GM11168 (cell line): ENCODE results near the gene CACNA1B.

Source experiments
- in situ Hi-C: fragments of 300-500 bp; cut with MboI; formaldehyde crosslinking; loops from one replicate; pipeline ENCODE4 v1.12.0; 2022; ENCODE audit warnings: low sequenced_read_pairs; ENCODE audit not compliant: unreplicated experiment

Gene CACNA1B

GRCh38 chr9:138023394-138024124 is 146.0 kb downstream of the CACNA1B start:
- in situ Hi-C loops: no loop called here

GRCh38 chr9:138024131-138024530 is 146.5 kb downstream of the CACNA1B start:
- in situ Hi-C loops: no loop called here

GRCh38 chr9:138024831-138025291 is 147.3 kb downstream of the CACNA1B start:
- in situ Hi-C loops: no loop called here

- in situ Hi-C loops: no loop called here
These were observed 147.8 kb downstream of the CACNA1B start for GRCh38 chr9:138025417-138025816.

GRCh38 chr9:138025908-138026307 is 148.3 kb downstream of the CACNA1B start:
- in situ Hi-C loops: no loop called here

GRCh38 chr9:138028596-138028995 is 151.0 kb downstream of the CACNA1B start:
- in situ Hi-C loops: no loop called here

- in situ Hi-C loops: no loop called here
These were observed 153.6 kb downstream of the CACNA1B start for GRCh38 chr9:138031186-138031585.

- in situ Hi-C loops: no loop called here
These were observed 156.4 kb downstream of the CACNA1B start for GRCh38 chr9:138033950-138034349.

GRCh38 chr9:138037140-138037539 is 159.6 kb downstream of the CACNA1B start:
- in situ Hi-C loops: no loop called here

- in situ Hi-C loops: no loop called here
These were observed 160.7 kb downstream of the CACNA1B start for GRCh38 chr9:138038244-138038671.

GRCh38 chr9:138040446-138041430 is 163.2 kb downstream of the CACNA1B start:
- in situ Hi-C loops: no loop called here

- in situ Hi-C loops: no loop called here
These were observed 164.6 kb downstream of the CACNA1B start for GRCh38 chr9:138042146-138042545.

GRCh38 chr9:138042640-138043039 is 165.1 kb downstream of the CACNA1B start:
- in situ Hi-C loops: no loop called here

GRCh38 chr9:138043061-138043410 is 165.5 kb downstream of the CACNA1B start:
- in situ Hi-C loops: no loop called here

- in situ Hi-C loops: no loop called here
These were observed 166.1 kb downstream of the CACNA1B start for GRCh38 chr9:138043411-138044345.

GRCh38 chr9:138044485-138045383 is 167.2 kb downstream of the CACNA1B start:
- in situ Hi-C loops: no loop called here

- in situ Hi-C loops: no loop called here
These were observed 168.2 kb downstream of the CACNA1B start for GRCh38 chr9:138045541-138046490.
